ENCODE data around the gene SLC12A1. TPM values are rescaled to one million over a fixed set of nuclear protein-coding genes. Genes with fewer than 3 reads are reported as not detected.
A peak's percentile ranks its signal among the peaks of the same experiment; 100 is the strongest.

SLC12A1 gene
- polyA plus RNA-seq, 3 donors = not detected

- H3K27me3 Mint-ChIP-seq (ENCODE audit: low read depth in 3 of 3) = no peaks in the 10 kb centered on the region
- no peak overlapping the region for H3K27ac Mint-ChIP-seq
- peak overlapping the region in 1 of 2 donors; percentile 35 for H3K4me3 Mint-ChIP-seq
Measured at GRCh38 chr15:48333540-48333939, 127.4 kb downstream of the SLC12A1 start.

GRCh38 chr15:48334260-48334659, 128.2 kb downstream of the SLC12A1 start:
- DNase-seq = no peak
- H3K36me3 Mint-ChIP-seq = peaks cover 26 to 31% of the 10 kb centered on the region in 2 donors
- intact Hi-C loops (cut with micrococcal nuclease) = loop anchor here in 1 of 2 donors (10.0 kb wide), 1 partner anchor 481 kb away; the partner anchor contains the start of gene CEP152
- peaks cover 28 to 45% of the 10 kb centered on the region in 2 donors for H3K36me3 ChIP-seq (replicated peaks in 1 of 2; ENCODE audit: control insufficient read depth in 1 of 2, insufficient read depth in 2 of 2, low read length in 2 of 2)
- H3K27me3 ChIP-seq (ENCODE audit: control insufficient read depth in 2 of 2, insufficient read depth in 2 of 2, low read length in 2 of 2) = no peaks in the 10 kb centered on the region
- H2AFZ ChIP-seq (ENCODE audit: insufficient read depth, low read depth, low read length, poor library complexity, severe bottlenecking) = no peak overlapping the region
- H3K9ac ChIP-seq (ENCODE audit: insufficient read depth, low read length, poor library complexity, severe bottlenecking) = no peak overlapping the region
- 50% methylated on average over 1 of the region's 2 CpGs for WGBS (ENCODE audit: insufficient coverage)
- no peak overlapping the region for H3K4me2 ChIP-seq (replicated peaks; ENCODE audit: extremely low read depth, low read length, poor library complexity, severe bottlenecking)
- H3K9me3 Mint-ChIP-seq = no peaks in the 10 kb centered on the region
- H3K4me3 ChIP-seq (replicated peaks in 1 of 3; ENCODE audit: low read depth in 2 of 3, low read length in 3 of 3) = no peak overlapping the region
- no peaks in the 10 kb centered on the region for H3K27me3 Mint-ChIP-seq (ENCODE audit: low read depth in 3 of 3)
- no peak overlapping the region for H3K4me3 Mint-ChIP-seq
- peaks cover 32% of the 10 kb centered on the region for H3K4me1 Mint-ChIP-seq
- no peak overlapping the region for H3K27ac ChIP-seq (ENCODE audit: low read depth in 1 of 2, low read length in 2 of 2)
- no peak overlapping the region for H3K27ac Mint-ChIP-seq
- no peak for TF ChIP-seq CTCF (IDR thresholded peaks at IDR 0.05)
- peaks cover 12 to 20% of the 10 kb centered on the region in 2 donors for H3K4me1 ChIP-seq (ENCODE audit: control insufficient read depth in 1 of 2, insufficient read depth in 2 of 2, low read length in 2 of 2)
- H4K20me1 ChIP-seq (ENCODE audit: insufficient read depth, low read length) = peaks cover 18% of the 10 kb centered on the region
- no peaks in the 10 kb centered on the region for H3K9me3 ChIP-seq (replicated peaks in 1 of 2; ENCODE audit: control insufficient read depth in 1 of 2, insufficient read depth in 1 of 2, low read length in 2 of 2)
- H3K79me2 ChIP-seq (ENCODE audit: insufficient read depth, low read length) = peaks cover 71% of the 10 kb centered on the region

More at GRCh38 chr15:48333540-48333939, 127.4 kb downstream of the SLC12A1 start:
- Histone ChIP-seq H3K4me2 (replicated peaks; ENCODE audit: extremely low read depth, low read length, poor library complexity, severe bottlenecking) (no peak overlapping the region), H2AFZ (ENCODE audit: insufficient read depth, low read depth, low read length, poor library complexity, severe bottlenecking) (no peak overlapping the region), H3K27me3 (ENCODE audit: control insufficient read depth in 2 of 2, insufficient read depth in 2 of 2, low read length in 2 of 2) (no peaks in the 10 kb centered on the region), H3K27ac (ENCODE audit: low read depth in 1 of 2, low read length in 2 of 2) (no peak overlapping the region), H3K4me3 (replicated peaks in 1 of 3; ENCODE audit: low read depth in 2 of 3, low read length in 3 of 3) (no peak overlapping the region), H3K9ac (ENCODE audit: insufficient read depth, low read length, poor library complexity, severe bottlenecking) (no peak overlapping the region), H3K36me3 (replicated peaks in 1 of 2; ENCODE audit: control insufficient read depth in 1 of 2, insufficient read depth in 2 of 2, low read length in 2 of 2) (peaks cover 24 to 40% of the 10 kb centered on the region in 2 donors), H3K79me2 (ENCODE audit: insufficient read depth, low read length) (peaks cover 71% of the 10 kb centered on the region), H3K9me3 (replicated peaks in 1 of 2; ENCODE audit: control insufficient read depth in 1 of 2, insufficient read depth in 1 of 2, low read length in 2 of 2) (no peaks in the 10 kb centered on the region), H3K4me1 (ENCODE audit: control insufficient read depth in 1 of 2, insufficient read depth in 2 of 2, low read length in 2 of 2) (peaks cover 12 to 20% of the 10 kb centered on the region in 2 donors), H4K20me1 (ENCODE audit: insufficient read depth, low read length) (peaks cover 18% of the 10 kb centered on the region)
- DNase-seq = no peak
- H3K36me3 Mint-ChIP-seq = peaks cover 25 to 31% of the 10 kb centered on the region in 2 donors
- H3K9me3 Mint-ChIP-seq = no peaks in the 10 kb centered on the region
- H3K4me1 Mint-ChIP-seq = peaks cover 32% of the 10 kb centered on the region
- intact Hi-C loops (cut with micrococcal nuclease) = loop anchor here in 1 of 2 donors (10.0 kb wide), 1 partner anchor 481 kb away; the partner anchor contains the start of gene CEP152
- 21% methylated on average over 2 of the region's 4 CpGs for WGBS (ENCODE audit: insufficient coverage)
- no peak for TF ChIP-seq CTCF (IDR thresholded peaks at IDR 0.05)

All from CD14-positive monocyte (primary cell).